Ascending aorta (tissue), 2 donors: Measurements from ENCODE around the gene TNNI3K. TPM values are rescaled to one million over a fixed set of nuclear protein-coding genes. Genes with fewer than 3 reads are reported as not detected.

Source experiments
- DNase-seq, 2 donors: peaks; one replicate each; pipeline ENCODE4 v3.0.0-alpha.2; 2019; ENCODE audit warnings: low spot score in 2 of 2
- H3K27ac ChIP-seq, 2 donors: fragments of 200-600 bp; sonication (generic); one replicate each; pipeline ENCODE4 v1.5.1; 2016 to 2017; ENCODE audit warnings: mild to moderate bottlenecking in 1 of 2
- H3K27me3 ChIP-seq: fragments of 200-600 bp; sonication (generic); one replicate; pipeline ENCODE4 v1.5.1; 2017
- H3K36me3 ChIP-seq, 2 donors: fragments of 200-600 bp; sonication (generic); one replicate each; pipeline ENCODE4 v1.5.1; 2016
- H3K4me1 ChIP-seq, 2 donors: fragments of 200-600 bp; sonication (generic); one replicate each; pipeline ENCODE4 v1.5.1; 2016 to 2017; ENCODE audit warnings: mild to moderate bottlenecking in 1 of 2
- H3K4me3 ChIP-seq, 2 donors: fragments of 200-600 bp; sonication (generic); one replicate each; pipeline ENCODE4 v1.5.1; 2016 to 2017; ENCODE audit warnings: mild to moderate bottlenecking in 1 of 2
- H3K9me3 ChIP-seq, 2 donors: fragments of 200-600 bp; sonication (generic); one replicate each; pipeline ENCODE4 v1.5.1; 2016
- intact Hi-C: fragments of 100-400 bp; cut with DNase I; formaldehyde crosslinking; loops from one replicate; pipeline ENCODE4 v1.15.1; 2023
- total RNA-seq: library from RNA; depleted of rRNA; stranded (reverse); fragments of >200 nt; gene quantifications from one replicate; pipeline ENCODE4 v1.1.0, GENCODE V29; 2016
- TF ChIP-seq, protein P1 (sequence below), 3 experiments: fragments of 200-600 bp in 2 of 3; fragments of 450-650 bp in 1 of 3; sonication (generic) in 2 of 3; IDR thresholded peaks; one replicate each; pipeline ENCODE4 v1.5.1; 2016 to 2019; ENCODE audit warnings: antibody characterized with exemption in 3 of 3, mild to moderate bottlenecking in 1 of 3, moderate library complexity in 1 of 3

Gene TNNI3K
- total RNA-seq, 1 donor from 2014 or later: 3.9 TPM

DNA sequence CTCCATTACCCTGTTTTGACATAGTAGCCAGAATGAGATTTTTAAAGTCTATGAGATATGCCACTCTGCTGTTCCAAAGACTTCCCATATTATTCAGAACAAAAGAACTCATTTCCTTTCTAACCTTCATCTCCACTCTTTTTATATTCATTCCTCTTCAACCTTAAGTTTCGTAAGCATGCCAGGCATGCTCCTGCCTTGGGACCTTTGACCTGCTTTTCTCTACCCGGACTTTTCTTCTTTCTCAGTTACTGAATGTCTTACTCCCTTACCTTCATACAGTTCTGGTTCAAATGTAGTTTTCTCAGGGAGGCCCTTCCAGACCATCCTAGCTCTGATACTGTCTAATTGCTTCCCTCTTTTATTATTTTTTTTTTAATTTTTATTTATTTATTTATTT lies 81.1 kb downstream of the TNNI3K start:
- TF ChIP-seq, protein P1, sequence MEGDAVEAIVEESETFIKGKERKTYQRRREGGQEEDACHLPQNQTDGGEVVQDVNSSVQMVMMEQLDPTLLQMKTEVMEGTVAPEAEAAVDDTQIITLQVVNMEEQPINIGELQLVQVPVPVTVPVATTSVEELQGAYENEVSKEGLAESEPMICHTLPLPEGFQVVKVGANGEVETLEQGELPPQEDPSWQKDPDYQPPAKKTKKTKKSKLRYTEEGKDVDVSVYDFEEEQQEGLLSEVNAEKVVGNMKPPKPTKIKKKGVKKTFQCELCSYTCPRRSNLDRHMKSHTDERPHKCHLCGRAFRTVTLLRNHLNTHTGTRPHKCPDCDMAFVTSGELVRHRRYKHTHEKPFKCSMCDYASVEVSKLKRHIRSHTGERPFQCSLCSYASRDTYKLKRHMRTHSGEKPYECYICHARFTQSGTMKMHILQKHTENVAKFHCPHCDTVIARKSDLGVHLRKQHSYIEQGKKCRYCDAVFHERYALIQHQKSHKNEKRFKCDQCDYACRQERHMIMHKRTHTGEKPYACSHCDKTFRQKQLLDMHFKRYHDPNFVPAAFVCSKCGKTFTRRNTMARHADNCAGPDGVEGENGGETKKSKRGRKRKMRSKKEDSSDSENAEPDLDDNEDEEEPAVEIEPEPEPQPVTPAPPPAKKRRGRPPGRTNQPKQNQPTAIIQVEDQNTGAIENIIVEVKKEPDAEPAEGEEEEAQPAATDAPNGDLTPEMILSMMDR (IDR thresholded peaks at IDR 0.05): no peak
- Histone ChIP-seq H3K36me3 (no peaks in the 10 kb centered on the region), H3K27me3 (no peaks in the 10 kb centered on the region), H3K9me3 (no peaks in the 10 kb centered on the region), H3K4me3 (no peak overlapping the region), H3K4me1 (no peaks in the 10 kb centered on the region), H3K27ac (no peak overlapping the region)
- no peak for DNase-seq
- intact Hi-C loops: no loop called here

DNA sequence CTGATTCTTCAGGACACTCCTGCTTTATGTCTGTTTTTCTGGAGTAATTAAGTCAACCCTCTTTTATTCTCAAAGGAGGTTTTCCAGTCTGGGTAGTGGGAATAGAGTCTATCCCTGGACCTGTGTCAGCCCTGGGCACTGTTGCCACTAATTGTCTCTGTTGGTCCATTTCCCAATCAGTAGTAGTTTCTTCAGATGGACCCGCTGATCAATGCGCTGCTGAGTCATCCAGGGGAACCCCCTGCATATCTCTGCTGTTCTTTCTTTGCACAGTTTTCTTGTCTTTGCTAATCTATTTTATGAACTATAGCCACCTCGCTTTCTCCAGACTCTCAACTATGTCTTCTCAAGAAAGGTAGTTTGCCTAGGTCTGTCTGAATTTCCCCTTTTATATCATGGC lies 82.5 kb downstream of the TNNI3K start:
- Histone ChIP-seq H3K27ac (no peak overlapping the region), H3K36me3 (no peaks in the 10 kb centered on the region), H3K9me3 (no peaks in the 10 kb centered on the region), H3K27me3 (no peaks in the 10 kb centered on the region), H3K4me1 (no peaks in the 10 kb centered on the region), H3K4me3 (no peak overlapping the region)
- TF ChIP-seq, protein P1 (IDR thresholded peaks at IDR 0.05): no peak
- DNase-seq: no peak
- intact Hi-C loops: no loop called here

DNA sequence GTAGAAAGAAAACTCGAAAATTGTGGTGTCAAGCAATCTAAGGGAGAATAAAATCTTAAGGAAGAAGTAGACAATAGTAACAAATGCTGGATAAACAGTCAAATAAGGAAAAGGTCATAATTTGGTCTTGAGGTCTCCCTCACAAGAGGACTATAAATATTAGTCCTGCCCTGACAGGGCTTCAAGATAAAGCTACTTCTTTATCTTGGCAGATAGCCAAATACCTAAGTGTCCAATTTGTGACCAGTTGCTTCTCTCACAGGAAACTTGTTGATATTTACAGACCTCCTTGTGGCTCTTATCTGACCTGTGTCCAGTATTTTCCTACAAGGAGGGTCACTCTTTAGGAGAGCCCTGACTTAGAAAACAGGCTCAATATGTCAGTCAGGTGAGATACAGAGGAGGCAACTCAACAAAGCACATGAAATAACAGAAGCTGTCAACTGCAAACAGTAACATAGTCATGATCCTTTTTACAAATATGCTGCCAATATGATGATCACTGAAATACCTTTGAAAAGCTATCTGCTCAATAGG lies 88.8 kb downstream of the TNNI3K start:
- no peak overlapping the region for H3K27ac ChIP-seq
- TF ChIP-seq, protein P1 (IDR thresholded peaks at IDR 0.05): no peak
- H3K4me3 ChIP-seq: no peak overlapping the region
- peaks cover 0 to 3% of the 10 kb centered on the region in 2 donors for H3K4me1 ChIP-seq
- no peaks in the 10 kb centered on the region for H3K9me3 ChIP-seq
- no peak for DNase-seq
- intact Hi-C loops: no loop called here
- H3K36me3 ChIP-seq: no peaks in the 10 kb centered on the region
- no peaks in the 10 kb centered on the region for H3K27me3 ChIP-seq

DNA sequence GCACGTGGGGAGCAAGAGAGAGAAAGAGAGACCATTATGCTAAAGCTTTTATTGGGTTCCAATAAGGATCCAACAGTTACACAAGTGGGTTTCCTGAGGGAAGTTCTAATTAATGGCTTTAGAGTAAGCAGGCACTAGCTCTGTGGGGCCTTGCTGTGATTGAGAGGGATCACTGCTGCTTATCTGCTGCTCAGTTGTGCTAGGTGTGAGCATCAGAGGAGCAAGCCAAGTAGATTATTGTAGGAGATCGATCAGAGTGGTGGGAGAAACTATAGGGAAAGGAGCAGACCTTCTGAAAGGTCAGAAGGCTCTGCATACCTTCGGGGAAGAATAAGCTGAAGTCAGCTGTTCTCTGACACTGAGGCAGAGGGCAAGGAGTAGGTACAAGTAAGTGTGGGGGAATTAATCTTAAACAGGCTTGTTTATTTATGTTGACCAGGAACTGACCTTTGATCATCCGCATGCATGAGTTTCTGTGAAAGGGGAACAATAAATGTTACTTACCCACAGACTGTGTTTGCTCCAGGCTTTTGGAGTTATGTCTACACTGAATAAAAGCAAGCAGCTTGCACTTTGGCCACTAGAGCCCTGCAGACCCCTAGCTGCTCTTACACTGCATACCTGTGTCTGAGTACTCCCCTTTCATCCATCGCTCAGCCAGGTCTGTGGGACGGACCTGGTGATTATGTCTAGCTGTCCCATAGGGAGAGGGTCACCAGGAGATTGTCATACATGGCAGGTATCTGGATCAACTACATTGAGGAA lies 89.7 kb downstream of the TNNI3K start:
- Histone ChIP-seq H3K4me1 (peaks cover 0 to 3% of the 10 kb centered on the region in 2 donors), H3K4me3 (no peak overlapping the region), H3K27me3 (no peaks in the 10 kb centered on the region), H3K36me3 (no peaks in the 10 kb centered on the region), H3K9me3 (no peaks in the 10 kb centered on the region), H3K27ac (no peak overlapping the region)
- DNase-seq: no peak
- TF ChIP-seq, protein P1 (IDR thresholded peaks at IDR 0.05): no peak
- intact Hi-C loops: no loop called here

DNA sequence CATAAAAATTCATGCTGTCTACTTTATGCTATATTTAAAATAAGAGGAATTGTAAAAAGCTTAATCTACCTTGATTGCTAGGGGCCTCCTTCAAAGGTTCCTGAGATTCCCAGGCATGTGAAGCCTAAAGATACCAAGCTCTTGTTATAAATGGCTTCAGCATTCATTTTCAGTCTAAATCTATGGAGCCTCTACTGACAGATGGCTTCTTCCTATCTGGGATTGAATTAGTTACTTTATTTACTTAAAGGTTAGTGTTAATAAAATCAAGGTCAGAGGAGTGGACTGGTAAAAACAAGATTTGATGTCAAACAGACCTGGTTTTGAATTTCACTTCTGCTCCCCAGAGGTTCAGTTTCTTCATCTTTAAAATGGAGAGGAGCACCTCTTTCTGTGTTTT lies 93.7 kb downstream of the TNNI3K start:
- H3K27ac ChIP-seq: no peak overlapping the region
- TF ChIP-seq, protein P1 (IDR thresholded peaks at IDR 0.05): no peak
- no peak overlapping the region for H3K4me3 ChIP-seq
- H3K4me1 ChIP-seq: peaks cover 0 to 1% of the 10 kb centered on the region in 2 donors
- no peaks in the 10 kb centered on the region for H3K27me3 ChIP-seq
- no peaks in the 10 kb centered on the region for H3K36me3 ChIP-seq
- no peaks in the 10 kb centered on the region for H3K9me3 ChIP-seq
- no peak for DNase-seq
- intact Hi-C loops: no loop called here
